ENCODE measurements around the gene PDE12. TPM values are rescaled to one million over a fixed set of nuclear protein-coding genes. Genes with fewer than 3 reads are reported as not detected.

Gene PDE12
- total RNA-seq, 1 experiment from 2014 or later: 25.3 TPM

DNA sequence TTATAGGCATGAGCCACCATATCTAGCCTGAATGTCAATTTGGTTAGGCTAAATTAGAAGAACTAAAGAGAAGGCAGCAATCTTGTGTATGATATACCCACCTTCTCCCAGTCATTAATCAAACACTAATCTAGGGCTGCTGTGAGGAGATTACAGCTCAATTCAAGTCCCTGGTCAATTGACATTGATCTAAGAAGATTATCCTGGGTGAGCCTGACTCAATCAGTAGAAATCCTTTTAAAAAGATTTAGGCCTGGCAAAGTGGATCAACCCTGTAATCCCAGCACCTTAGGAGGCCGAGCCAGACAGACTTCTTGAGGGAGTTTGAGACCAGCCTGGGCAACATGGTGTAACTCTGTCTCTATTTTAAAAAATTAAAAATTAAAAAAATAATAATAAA, 9.5 kb upstream of the PDE12 start:
- Histone ChIP-seq H3K4me2 (ENCODE audit: low read length) (no peak overlapping the region), H3K27ac (ENCODE audit: low read length) (no peak overlapping the region), H3K9ac (ENCODE audit: low read length) (no peak overlapping the region), H4K20me1 (ENCODE audit: low read length) (no peaks in the 10 kb centered on the region), H3K4me1 (ENCODE audit: insufficient read depth, low read length) (peaks cover 9% of the 10 kb centered on the region), H3K79me2 (ENCODE audit: low read length) (no peaks in the 10 kb centered on the region), H3K9me2 (replicated peaks; ENCODE audit: low read length) (no peaks in the 10 kb centered on the region), H2AFZ (ENCODE audit: low read length) (no peak overlapping the region), H3F3A (ENCODE audit: low read length, unreplicated experiment) (no peaks in the 10 kb centered on the region), H3K9me3 (ENCODE audit: low read length) (no peaks in the 10 kb centered on the region), H3K27me3 (ENCODE audit: low read length) (no peaks in the 10 kb centered on the region), H3K36me3 (ENCODE audit: low read depth, low read length) (no peaks in the 10 kb centered on the region), H3K4me3 (ENCODE audit: low read length) (no peak overlapping the region)
- TF ChIP-seq, protein P1, sequence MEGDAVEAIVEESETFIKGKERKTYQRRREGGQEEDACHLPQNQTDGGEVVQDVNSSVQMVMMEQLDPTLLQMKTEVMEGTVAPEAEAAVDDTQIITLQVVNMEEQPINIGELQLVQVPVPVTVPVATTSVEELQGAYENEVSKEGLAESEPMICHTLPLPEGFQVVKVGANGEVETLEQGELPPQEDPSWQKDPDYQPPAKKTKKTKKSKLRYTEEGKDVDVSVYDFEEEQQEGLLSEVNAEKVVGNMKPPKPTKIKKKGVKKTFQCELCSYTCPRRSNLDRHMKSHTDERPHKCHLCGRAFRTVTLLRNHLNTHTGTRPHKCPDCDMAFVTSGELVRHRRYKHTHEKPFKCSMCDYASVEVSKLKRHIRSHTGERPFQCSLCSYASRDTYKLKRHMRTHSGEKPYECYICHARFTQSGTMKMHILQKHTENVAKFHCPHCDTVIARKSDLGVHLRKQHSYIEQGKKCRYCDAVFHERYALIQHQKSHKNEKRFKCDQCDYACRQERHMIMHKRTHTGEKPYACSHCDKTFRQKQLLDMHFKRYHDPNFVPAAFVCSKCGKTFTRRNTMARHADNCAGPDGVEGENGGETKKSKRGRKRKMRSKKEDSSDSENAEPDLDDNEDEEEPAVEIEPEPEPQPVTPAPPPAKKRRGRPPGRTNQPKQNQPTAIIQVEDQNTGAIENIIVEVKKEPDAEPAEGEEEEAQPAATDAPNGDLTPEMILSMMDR (conservative IDR thresholded peaks at IDR 0.05; ENCODE audit: low read depth, low read length): no peak
- TF ChIP-seq EZH2phosphoT487 (IDR thresholded peaks at IDR 0.05; ENCODE audit: borderline replicate concordance, low read length) (no peak), EZH2 (IDR thresholded peaks at IDR 0.05; ENCODE audit: low read length, unreplicated experiment) (no peak)
- POLR2A ChIA-PET (ENCODE audit: unreplicated experiment): no interaction called here
- BruUV-seq (replicated peaks): no TSS peak
- CTCF ChIA-PET: no interaction called here
- intact Hi-C loops (cut with micrococcal nuclease): no loop called here
- DNase-seq (no peak), ATAC-seq (no peak)

DNA sequence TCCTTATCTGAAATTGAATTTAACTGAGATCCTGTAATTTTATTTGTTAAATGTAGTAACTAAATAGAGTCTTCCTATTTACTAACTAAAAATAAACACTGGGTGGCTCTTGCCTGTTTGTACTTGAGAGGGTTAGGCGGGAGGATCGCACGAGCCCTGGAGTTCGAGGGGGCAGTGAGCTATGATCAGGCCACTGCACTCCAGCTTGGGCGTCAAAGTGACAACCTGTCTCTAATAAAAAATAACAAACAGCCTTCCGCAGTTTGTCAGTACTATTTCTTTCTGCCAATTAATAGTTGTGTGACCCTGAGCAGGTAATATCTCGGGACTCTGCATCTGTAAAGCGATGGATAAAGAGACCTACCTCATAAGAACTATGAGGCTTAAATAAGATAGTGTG, 768 bp upstream of the PDE12 start:
- ChIA-PET POLR2A (ENCODE audit: unreplicated experiment) (no interaction called here), CTCF (no interaction called here)
- BruUV-seq (replicated peaks): no TSS peak
- peaks cover 17% of the 10 kb centered on the region for H4K20me1 ChIP-seq (ENCODE audit: low read length)
- ATAC-seq (no peak), DNase-seq (no peak)
- H3K27me3 ChIP-seq (ENCODE audit: low read length): no peaks in the 10 kb centered on the region
- peaks cover 26% of the 10 kb centered on the region for H3K4me1 ChIP-seq (ENCODE audit: insufficient read depth, low read length)
- intact Hi-C loops (cut with micrococcal nuclease): loop anchor here (5.0 kb wide), 3 partner anchors 88 to 383 kb away; no protein-coding TSS in a partner anchor
- peaks cover 42% of the 10 kb centered on the region for H3K79me2 ChIP-seq (ENCODE audit: low read length)
- no peaks in the 10 kb centered on the region for H3F3A ChIP-seq (ENCODE audit: low read length, unreplicated experiment)
- TF ChIP-seq, protein P1 (conservative IDR thresholded peaks at IDR 0.05; ENCODE audit: low read depth, low read length): no peak
- no peaks in the 10 kb centered on the region for H3K9me2 ChIP-seq (replicated peaks; ENCODE audit: low read length)
- H3K9me3 ChIP-seq (ENCODE audit: low read length): no peaks in the 10 kb centered on the region
- H3K4me3 ChIP-seq (ENCODE audit: low read length): peak overlapping the region; percentile 85
- peak overlapping the region; percentile 94 for H3K9ac ChIP-seq (ENCODE audit: low read length)
- 0 out of 2 replicates have a peak, but pooled peaks cover 5% of the 10 kb centered on the region for H3K36me3 ChIP-seq (ENCODE audit: low read depth, low read length)
- peak overlapping the region; percentile 75; the same call in 1 of the 2 replicates for H3K27ac ChIP-seq (ENCODE audit: low read length)
- H2AFZ ChIP-seq (ENCODE audit: low read length): peak overlapping the region; percentile 99
- peak overlapping the region; percentile 95 for H3K4me2 ChIP-seq (ENCODE audit: low read length)

- peak overlapping the region; percentile 95 for H3K4me2 ChIP-seq (ENCODE audit: low read length)
- peak overlapping the region; percentile 85 for H3K4me3 ChIP-seq (ENCODE audit: low read length)
- H3F3A ChIP-seq (ENCODE audit: low read length, unreplicated experiment): no peaks in the 10 kb centered on the region
- peaks cover 34% of the 10 kb centered on the region for H3K4me1 ChIP-seq (ENCODE audit: insufficient read depth, low read length)
- H3K79me2 ChIP-seq (ENCODE audit: low read length): peaks cover 53% of the 10 kb centered on the region
- DNase-seq (peak; percentile 16), ATAC-seq (peak; percentile 34)
- CTCF ChIA-PET: interaction anchor here (1.0 kb wide), 1 partner anchor 92 kb away, joined by 4 read pairs; no protein-coding TSS in a partner anchor
- H3K9me2 ChIP-seq (replicated peaks; ENCODE audit: low read length): no peaks in the 10 kb centered on the region
- intact Hi-C loops (cut with micrococcal nuclease): loop anchor here (2.0 to 5.0 kb wide), 6 partner anchors 26 to 384 kb away; partner anchors contain the start of gene ARF4
- peak overlapping the region; percentile 99 for H2AFZ ChIP-seq (ENCODE audit: low read length)
- H3K36me3 ChIP-seq (ENCODE audit: low read depth, low read length): peaks cover 14% of the 10 kb centered on the region
- TF ChIP-seq EZH2phosphoT487 (IDR thresholded peaks at IDR 0.05; ENCODE audit: borderline replicate concordance, low read length) (no peak), EZH2 (IDR thresholded peaks at IDR 0.05; ENCODE audit: low read length, unreplicated experiment) (no peak)
- TF ChIP-seq, protein P1 (conservative IDR thresholded peaks at IDR 0.05; ENCODE audit: low read depth, low read length): no peak
- POLR2A ChIA-PET (ENCODE audit: unreplicated experiment): interaction anchor here (0.6 kb wide), 1 partner anchor 171 kb away, joined by 3 read pairs; no protein-coding TSS in a partner anchor
- H3K9me3 ChIP-seq (ENCODE audit: low read length): no peaks in the 10 kb centered on the region
- H4K20me1 ChIP-seq (ENCODE audit: low read length): peaks cover 17% of the 10 kb centered on the region
- H3K27ac ChIP-seq (ENCODE audit: low read length): peak overlapping the region; percentile 75
- peak overlapping the region; percentile 94 for H3K9ac ChIP-seq (ENCODE audit: low read length)
- no peaks in the 10 kb centered on the region for H3K27me3 ChIP-seq (ENCODE audit: low read length)
- TSS peak; percentile 53 for BruUV-seq (replicated peaks)
These were observed 498 bp downstream of the PDE12 start for GRCh38 chr3:57556459-57557084.

Measured in PC-3 (cell line).